HG03108 (cell line): ENCODE data around the gene GMCL1.
"Not testable (repeated sequence)": the region's sequence is repeated elsewhere in the genome, so short reads cannot be mapped to it uniquely, and the experiment has no call there.

Source experiments
- ATAC-seq: cut with Tn5 transposase; IDR thresholded peaks from one replicate; pipeline ENCODE4 v1.9.1; 2021; ENCODE audit warnings: moderate library complexity; ENCODE audit not compliant: unreplicated experiment

GMCL1 gene, protein sequence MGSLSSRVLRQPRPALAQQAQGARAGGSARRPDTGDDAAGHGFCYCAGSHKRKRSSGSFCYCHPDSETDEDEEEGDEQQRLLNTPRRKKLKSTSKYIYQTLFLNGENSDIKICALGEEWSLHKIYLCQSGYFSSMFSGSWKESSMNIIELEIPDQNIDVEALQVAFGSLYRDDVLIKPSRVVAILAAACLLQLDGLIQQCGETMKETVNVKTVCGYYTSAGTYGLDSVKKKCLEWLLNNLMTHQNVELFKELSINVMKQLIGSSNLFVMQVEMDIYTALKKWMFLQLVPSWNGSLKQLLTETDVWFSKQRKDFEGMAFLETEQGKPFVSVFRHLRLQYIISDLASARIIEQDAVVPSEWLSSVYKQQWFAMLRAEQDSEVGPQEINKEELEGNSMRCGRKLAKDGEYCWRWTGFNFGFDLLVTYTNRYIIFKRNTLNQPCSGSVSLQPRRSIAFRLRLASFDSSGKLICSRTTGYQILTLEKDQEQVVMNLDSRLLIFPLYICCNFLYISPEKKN

DNA sequence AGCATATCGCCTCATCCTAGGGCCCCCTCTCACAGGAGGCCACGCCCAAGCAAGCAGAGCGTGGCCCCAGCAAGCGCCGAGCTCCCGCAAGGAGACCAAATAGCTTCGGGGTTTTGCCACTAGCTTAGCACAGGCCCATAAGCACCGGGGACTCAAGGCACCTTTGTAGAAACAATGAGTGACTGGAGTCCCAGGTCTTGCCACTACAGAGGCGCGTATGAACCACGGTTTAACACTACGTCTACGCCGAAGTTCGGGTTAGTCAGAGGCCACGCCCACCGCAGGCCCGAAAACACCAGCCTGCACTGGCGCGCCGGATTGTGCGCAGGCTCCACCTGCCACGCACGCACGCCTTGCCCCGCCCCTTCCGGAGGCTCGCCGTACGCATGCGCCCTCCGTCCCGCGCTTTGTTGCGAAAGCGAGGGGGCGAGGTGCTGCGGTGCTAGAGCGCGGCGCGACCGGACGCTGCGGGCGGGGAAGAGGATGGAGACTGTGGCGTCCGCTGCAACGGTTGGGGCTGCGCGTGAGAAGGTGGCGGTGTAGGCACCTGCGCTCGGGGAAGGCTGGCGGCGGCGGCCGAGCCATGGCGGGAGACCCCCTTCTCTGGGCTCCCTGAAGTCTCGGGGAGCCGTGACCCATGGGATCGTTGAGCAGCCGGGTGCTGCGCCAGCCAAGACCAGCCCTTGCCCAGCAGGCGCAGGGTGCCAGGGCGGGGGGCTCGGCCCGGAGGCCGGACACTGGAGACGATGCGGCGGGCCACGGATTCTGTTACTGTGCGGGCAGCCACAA, at the start of gene GMCL1:
Gene GMCL1, plus strand, starts transcription at position 405 of the 789 bp plus-strand sequence. Its CDS starts 233 bp downstream, at position 638.
- ATAC-seq: peak; percentile 89

- ATAC-seq: no peak
Measured at GRCh38 chr2:69780921-69781320, 48.5 kb upstream of the GMCL1 start.

DNA sequence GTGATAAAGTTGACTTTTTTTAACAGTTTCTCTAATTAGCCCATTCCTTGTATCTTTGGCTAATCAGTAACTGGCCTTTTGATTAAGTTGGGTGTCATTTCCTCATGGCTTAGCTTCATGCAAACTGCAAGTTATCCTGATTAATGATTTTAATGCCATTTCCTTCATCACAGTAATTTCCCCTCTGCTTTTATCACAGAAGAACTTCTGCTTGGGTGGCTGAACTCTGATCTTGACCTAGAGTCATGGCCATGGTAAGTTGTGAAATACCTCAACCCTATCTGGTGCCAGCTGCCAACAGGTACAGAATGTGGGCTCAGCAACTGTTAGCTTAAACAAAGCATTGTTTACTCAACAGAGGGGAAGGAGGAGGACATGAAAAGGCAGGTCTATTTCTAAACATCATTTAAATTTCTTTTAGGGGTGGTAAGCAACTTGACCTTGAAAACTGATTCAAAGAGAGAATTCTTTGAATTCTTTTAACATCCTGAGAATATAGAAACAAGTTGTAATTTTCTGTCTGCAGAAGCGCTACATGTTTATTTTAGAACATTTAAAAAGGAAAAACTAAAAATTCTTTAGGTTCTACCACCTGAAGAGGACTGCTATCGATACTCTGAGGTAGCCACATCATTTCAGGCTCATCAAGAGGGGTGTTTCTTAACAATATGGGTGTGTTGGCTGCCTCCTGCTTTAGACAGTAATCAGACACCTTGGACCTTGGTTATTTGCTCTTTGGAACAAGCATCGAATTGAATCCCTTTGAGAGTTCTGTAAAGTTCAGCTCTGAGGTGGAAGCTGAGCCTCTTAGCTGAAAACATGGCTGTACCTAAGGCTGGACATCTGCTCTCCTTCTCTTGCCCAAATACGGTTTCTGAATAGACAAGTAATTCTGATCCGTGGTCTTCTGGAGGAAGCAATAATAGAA, 47.9 kb upstream of the GMCL1 start:
- no peak for ATAC-seq

DNA sequence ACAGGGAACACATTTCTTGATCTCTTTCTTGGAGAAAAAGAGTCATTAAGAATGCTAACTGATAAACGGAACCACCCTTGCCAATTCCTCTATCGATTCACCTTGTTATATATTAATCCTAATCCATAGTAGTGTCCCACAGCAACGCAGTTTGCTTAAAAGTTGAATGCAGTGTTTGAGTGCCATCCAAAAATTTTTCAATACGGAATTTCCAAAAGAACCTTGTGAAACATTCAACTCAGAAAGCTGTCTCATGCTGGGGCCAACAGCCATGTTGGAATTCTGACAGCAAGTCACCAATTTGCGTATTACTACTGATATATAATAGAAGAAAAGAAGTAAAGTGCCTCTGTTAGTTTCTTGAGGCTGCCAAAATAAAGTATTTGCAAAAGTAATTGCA, 45.2 kb upstream of the GMCL1 start:
- ATAC-seq: no peak

- ATAC-seq: no peak
Measured at GRCh38 chr2:69785358-69785757, 44.1 kb upstream of the GMCL1 start.

- ATAC-seq: no peak
Measured at GRCh38 chr2:69786052-69786560, 43.4 kb upstream of the GMCL1 start.

DNA sequence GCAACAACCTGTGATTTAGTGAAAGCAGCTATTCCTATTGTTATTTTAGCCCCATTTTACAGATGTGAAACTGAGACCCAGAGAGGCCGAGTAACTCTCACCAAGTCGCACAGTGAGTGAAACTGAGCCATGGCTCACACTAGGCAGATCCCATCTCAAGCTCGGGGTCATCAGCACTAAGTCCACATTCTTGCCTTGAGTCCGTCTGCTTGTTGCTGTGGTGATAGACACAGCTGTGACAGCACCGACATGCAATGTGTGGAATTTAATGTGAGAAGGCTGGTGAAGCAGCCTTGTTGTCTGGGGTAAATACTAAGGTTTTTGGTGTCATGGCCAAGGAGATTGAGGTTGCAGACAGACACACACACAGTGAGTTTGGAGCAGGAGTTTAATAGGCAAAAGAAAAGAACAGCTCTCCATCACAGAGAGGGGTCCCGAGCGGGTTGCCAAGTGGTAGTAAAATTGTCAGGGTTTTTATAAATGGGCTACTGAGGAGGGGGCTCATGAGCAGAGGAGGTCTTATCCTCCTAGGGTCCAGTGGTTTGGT, 40.2 kb upstream of the GMCL1 start:
- no peak for ATAC-seq

- ATAC-seq: no peak
Measured at GRCh38 chr2:69789772-69790600, 39.5 kb upstream of the GMCL1 start.

DNA sequence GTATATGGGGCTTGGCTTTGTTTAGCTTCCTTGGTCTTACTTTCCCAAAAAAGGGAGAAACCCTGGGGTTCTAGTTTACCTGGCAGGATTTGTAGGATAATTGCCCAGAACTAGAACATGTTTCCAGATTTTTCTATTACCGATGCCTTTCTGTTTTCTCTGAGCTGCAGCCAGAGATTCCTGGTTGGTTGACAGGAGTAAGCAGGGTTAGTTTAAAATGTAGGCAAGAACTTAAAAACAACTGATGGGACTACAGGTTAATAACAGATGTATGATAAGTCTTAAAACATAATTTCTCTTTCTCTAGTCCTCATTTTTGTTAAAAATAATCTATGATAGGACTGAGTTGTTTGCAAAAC, 38.9 kb upstream of the GMCL1 start:
- no peak for ATAC-seq

GRCh38 chr2:69791045-69791444, 38.4 kb upstream of the GMCL1 start:
- no peak for ATAC-seq

- ATAC-seq: no peak
Measured at GRCh38 chr2:69796174-69796573, 33.3 kb upstream of the GMCL1 start.

GRCh38 chr2:69797235-69797634, 32.2 kb upstream of the GMCL1 start:
- ATAC-seq: no peak

GRCh38 chr2:69797836-69798289, 31.6 kb upstream of the GMCL1 start:
- ATAC-seq: no peak

GRCh38 chr2:69798290-69798908, 31.1 kb upstream of the GMCL1 start:
- ATAC-seq: peak; percentile 10

- ATAC-seq: peak; percentile 29
Measured at GRCh38 chr2:69798909-69799526, 30.4 kb upstream of the GMCL1 start.

DNA sequence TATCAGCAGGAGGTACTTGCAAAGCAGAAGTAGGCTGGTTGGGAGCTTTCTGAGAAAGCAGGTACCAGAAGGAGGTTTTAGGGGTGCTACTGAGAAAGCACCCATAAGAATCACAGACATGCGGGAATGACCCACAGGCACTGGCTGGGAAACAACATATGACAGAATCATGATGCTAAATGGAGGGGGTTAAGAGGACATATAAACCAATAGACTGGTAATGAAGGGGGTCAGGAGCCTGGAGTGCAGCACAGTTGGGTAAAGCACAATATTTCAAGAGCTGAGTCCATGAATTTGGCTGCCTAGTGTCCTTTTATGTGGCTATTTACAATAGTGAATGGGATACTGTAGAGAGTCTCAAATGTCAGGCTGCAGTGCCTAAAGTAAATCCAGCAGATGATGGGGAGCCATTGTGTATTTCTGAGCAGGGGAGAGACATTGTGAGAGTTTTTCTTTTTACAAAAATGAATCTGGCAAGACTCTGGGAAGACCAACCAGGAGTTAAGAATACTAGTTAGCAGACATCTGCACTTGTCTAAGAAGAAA, 27.6 kb upstream of the GMCL1 start:
- ATAC-seq: no peak

DNA sequence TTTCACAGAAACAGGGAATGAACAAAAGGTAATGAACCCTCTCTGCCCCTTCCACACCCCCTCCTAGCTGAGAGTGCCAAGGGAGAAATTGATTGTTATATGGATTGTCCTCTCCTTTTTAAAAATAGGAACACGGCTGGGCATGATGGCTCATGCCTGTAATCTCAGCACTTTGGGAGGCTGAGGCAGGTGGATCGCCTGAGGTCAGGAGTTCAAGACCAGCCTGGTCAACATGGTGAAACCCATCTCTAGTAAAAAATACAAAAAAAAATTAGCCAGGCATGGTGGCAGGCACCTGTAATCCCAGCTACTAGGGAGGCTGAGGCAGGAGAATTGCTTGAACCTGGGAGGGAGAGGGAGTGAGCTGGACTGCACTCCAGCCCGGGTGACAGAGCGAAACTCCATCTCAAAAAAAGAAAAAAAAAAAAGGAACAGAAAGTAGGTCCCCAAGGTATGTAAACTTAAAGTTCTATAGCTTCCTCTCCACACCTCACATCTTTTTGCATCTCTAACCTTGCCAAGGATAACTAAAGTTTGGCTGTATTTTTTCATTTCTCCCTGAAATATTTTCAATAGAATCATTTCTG, 26.6 kb upstream of the GMCL1 start:
- not testable (repeated sequence) for ATAC-seq

DNA sequence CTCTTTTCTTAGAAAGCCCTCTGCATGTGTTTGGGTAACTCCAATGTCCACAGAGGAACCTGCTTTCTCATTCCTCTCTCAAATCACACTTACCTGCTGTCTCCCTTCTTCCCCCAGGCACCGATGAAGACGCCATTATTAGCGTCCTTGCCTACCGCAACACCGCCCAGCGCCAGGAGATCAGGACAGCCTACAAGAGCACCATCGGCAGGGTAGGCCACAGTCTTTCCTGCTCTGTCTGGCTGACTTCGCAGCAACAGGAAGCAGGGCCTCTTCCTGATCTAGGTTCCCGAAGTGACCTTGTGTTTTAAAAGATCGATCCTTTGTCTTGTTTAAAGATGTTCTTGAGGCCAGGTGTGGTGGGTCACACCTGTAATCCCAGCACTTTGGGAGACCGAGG, 25.0 kb upstream of the GMCL1 start:
- no peak for ATAC-seq
